Subcutaneous adipose tissue (tissue), 4 donors: ENCODE data around the gene ZNF831. TPM values are rescaled to one million over a fixed set of nuclear protein-coding genes. Genes with fewer than 3 reads are reported as not detected.

Experiments used
- CTCF ChIP-seq: fragments of 450-650 bp; IDR thresholded peaks from one replicate; pipeline ENCODE4 v1.5.1; 2016; ENCODE audit warnings: low read depth, mild to moderate bottlenecking, control low read depth, antibody characterized with exemption, moderate library complexity
- total RNA-seq, 4 donors: library from RNA; depleted of rRNA; stranded (reverse); fragments of >200 nt; gene quantifications; one replicate each; pipeline ENCODE4 v1.1.0, GENCODE V29; 2016

The ZNF831 gene
- total RNA-seq, 4 donors from 2014 or later, result 0.19 to 1.0 (median 0.77) TPM

- TF ChIP-seq CTCF, result no peak
Observed at GRCh38 chr20:59159091-59159490, 4.5 kb upstream of the ZNF831 start.

GRCh38 chr20:59159493-59160376 lies 3.9 kb upstream of the ZNF831 start:
- TF ChIP-seq CTCF, result no peak

GRCh38 chr20:59160389-59161115 lies 3.1 kb upstream of the ZNF831 start:
- TF ChIP-seq CTCF, result no peak

- TF ChIP-seq CTCF, result no peak
Observed at GRCh38 chr20:59161721-59162120, 1.9 kb upstream of the ZNF831 start.

GRCh38 chr20:59164686-59165391 lies 1.2 kb downstream of the ZNF831 start:
- TF ChIP-seq CTCF, result no peak

GRCh38 chr20:59165396-59165795 lies 1.8 kb downstream of the ZNF831 start:
- TF ChIP-seq CTCF, result no peak
